ENCODE data around the gene SV2A.
A peak's percentile ranks its signal among the peaks of the same experiment; 100 is the strongest.
"Not testable (repeated sequence)": the region's sequence is repeated elsewhere in the genome, so short reads cannot be mapped to it uniquely, and the experiment has no call there.

Gene SV2A

GRCh38 chr1:149886121-149886395, 31.6 kb downstream of the SV2A start:
- not testable (repeated sequence) for DNase-seq

DNA sequence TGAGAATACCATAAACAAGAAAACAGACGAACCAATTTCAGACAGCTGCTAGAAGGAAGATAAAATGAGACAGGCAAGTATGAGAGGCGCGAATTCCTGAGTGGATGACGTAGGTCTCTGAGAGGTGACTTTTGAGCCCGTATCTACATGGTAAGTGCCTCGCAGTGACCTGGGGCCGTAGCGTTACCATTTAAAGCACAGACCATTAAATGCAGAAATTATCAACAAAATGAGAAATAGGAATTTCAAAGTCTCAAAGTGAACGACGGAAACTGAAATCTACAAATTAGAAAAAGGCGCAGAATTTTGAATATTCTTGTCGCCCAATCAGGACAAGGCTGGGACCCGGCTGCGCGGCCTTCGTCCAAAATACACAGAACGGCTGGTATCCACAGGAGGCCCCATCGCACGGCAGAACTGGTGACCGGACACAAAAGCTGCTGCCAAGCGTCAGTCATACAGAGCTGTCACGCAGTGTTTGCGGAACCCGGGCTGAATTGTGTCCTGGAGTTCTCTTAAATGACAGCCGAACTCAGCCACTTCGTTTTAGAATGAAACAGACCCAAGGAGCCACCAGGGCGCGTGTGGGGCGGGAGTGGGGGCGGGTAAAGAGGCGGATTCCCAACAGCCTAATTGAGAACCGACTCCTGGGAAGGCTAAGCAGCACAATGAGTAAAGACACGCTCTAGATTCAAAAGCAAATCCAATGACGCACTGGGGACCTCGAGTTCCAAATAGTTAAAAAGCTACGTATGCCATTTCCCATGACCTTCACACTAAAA, 32.1 kb downstream of the SV2A start:
- DNase-seq, result peak; percentile 66

GRCh38 chr1:149884433-149885338, 33.0 kb downstream of the SV2A start:
- peak; percentile 49 for DNase-seq

GRCh38 chr1:149883598-149884247, 33.9 kb downstream of the SV2A start:
- DNase-seq, result no peak

DNA sequence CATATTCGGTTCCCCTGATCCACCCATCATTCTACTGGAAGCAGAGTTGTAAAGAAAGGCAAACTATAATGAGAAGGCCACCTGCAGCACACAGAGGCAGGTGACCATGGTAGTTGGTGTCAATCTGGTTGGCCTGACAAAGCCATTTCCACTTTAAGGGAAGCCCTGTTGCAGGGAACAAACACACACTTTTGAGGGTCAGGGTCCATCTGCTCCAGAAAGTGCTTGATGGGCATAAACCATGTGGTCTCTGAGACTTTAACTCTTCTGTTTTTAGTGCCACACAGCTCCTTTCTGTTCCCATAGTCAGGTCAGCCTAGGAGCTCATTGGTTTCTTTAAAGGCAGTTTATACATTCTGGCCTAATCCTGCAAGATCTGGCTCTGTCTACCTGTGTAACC, 35.8 kb downstream of the SV2A start:
- no peak for DNase-seq

- DNase-seq, result no peak
Observed at GRCh38 chr1:149879556-149879955, 38.1 kb downstream of the SV2A start.

- no peak for DNase-seq
Observed at GRCh38 chr1:149877211-149877946, 40.3 kb downstream of the SV2A start.

GRCh38 chr1:149873060-149873459, 44.6 kb downstream of the SV2A start:
- not testable (repeated sequence) for DNase-seq

DNA sequence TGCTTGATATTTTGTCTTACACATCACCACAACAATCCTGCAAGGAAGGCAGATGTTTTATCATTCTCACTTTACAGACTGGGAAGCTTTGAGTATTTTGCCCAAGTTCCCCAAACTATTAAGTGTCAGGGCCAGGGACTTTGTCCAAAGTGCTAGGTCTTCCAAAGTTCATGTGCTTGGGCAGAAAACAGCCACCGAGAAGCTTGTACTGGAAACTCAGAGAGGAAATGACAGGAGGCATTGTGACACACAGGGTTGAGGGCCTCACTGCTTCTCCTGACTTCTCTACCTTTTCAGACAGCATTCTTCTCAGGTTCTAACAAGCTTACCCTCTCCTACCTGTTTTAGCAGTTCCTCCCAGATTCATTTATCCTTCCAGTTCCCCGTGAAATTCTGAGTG, 50.8 kb downstream of the SV2A start:
- not testable (repeated sequence) for DNase-seq

GRCh38 chr1:149861497-149862054, 56.1 kb downstream of the SV2A start:
- DNase-seq, result not testable (repeated sequence)

DNA sequence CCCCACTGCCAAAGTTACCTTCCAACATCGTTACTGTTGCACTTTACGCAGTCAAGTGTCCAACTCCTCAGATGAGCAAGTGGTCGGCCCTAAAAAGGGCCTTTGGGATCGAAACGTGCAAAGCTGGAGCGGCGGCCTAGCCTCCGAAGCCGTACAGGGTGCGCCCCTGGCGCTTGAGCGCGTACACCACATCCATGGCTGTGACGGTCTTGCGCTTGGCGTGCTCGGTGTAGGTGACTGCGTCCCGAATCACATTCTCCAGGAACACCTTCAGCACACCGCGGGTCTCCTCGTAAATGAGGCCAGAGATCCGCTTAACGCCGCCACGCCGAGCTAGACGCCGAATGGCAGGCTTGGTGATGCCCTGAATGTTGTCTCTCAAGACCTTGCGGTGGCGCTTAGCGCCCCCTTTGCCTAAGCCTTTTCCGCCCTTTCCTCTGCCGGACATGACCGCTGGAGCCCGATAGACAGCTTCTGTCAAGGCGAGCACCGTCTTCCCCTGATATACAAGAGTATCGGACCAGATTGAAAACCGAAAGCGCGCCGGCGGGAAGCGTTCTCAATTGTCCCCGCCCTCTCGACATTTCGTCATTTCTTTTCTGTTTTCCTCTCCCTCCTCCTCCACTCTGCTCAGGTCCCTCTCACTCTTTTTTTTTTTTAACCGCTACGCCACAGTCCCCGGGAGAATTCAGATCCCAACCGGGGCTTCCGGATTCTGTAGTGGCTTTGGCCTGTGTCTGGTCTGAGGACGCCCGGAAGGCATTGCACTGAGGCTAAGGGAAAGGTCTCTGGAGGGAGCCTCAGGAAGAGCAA, 56.8 kb downstream of the SV2A start:
- DNase-seq, result not testable (repeated sequence)

GRCh38 chr1:149860271-149860670, 57.4 kb downstream of the SV2A start:
- not testable (repeated sequence) for DNase-seq
